ENCODE data around the gene MCTP2. TPM values are rescaled to one million over a fixed set of nuclear protein-coding genes. Genes with fewer than 3 reads are reported as not detected.

MCTP2 gene
- total RNA-seq, 1 experiment from 2014 or later = 1.3 TPM

- Mint-ChIP-seq H3K36me3 (ENCODE audit: insufficient read depth in 1 of 3, low read depth in 3 of 3) (peaks cover 0 to 5% (median 5%) of the 10 kb centered on the region in 3 experiments; a peak in 6 of 7 replicates), H3K4me3 (no peak overlapping the region), H3K4me1 (no peaks in the 10 kb centered on the region), H3K27ac (no peak overlapping the region), H3K9me3 (peaks cover 8 to 20% of the 10 kb centered on the region in 2 experiments), H3K27me3 (ENCODE audit: low read depth) (no peaks in the 10 kb centered on the region)
- no peak overlapping the region for H3K23ac ChIP-seq (ENCODE audit: insufficient read length, low read depth, low read length)
- no peak overlapping the region for H4K5ac ChIP-seq (ENCODE audit: insufficient read length, low read depth, low read length)
- H2BK12ac ChIP-seq (ENCODE audit: insufficient read length, low read depth, low read length) = no peak overlapping the region
- no peak overlapping the region for H4K91ac ChIP-seq (ENCODE audit: insufficient read length, low read depth, low read length)
- no peak overlapping the region for H3K27ac ChIP-seq (ENCODE audit: insufficient read length, low read depth, low read length)
- no peak overlapping the region for H2BK120ac ChIP-seq (ENCODE audit: low read depth, low read length, poor library complexity, severe bottlenecking)
- no peak for DNase-seq
- no peak overlapping the region for H2AFZ ChIP-seq (ENCODE audit: low read length)
- no CpG with 5 or more reads among the region's 2 CpGs for WGBS (ENCODE audit: extremely low coverage, insufficient read length, low lambda C conversion rate)
- no peaks in the 10 kb centered on the region for H3K9me3 ChIP-seq (ENCODE audit: control insufficient read depth, low read depth, low read length)
- no peaks in the 10 kb centered on the region for H3K79me1 ChIP-seq (ENCODE audit: insufficient read depth, low read depth, low read length, poor library complexity, severe bottlenecking)
- no peak overlapping the region for H2BK5ac ChIP-seq (ENCODE audit: insufficient read length, low read length)
- H3K79me2 ChIP-seq (ENCODE audit: insufficient read depth, low read length) = no peaks in the 10 kb centered on the region
- no peak overlapping the region for H3K4me2 ChIP-seq (ENCODE audit: insufficient read depth, insufficient read length, low read length)
- no peak overlapping the region for H2BK15ac ChIP-seq (ENCODE audit: low read depth, low read length)
- no peaks in the 10 kb centered on the region for H4K20me1 ChIP-seq (ENCODE audit: control insufficient read depth, insufficient read depth, insufficient read length)
- no peak overlapping the region for H3K14ac ChIP-seq (ENCODE audit: insufficient read depth, low read length)
- no peak overlapping the region for H2AK5ac ChIP-seq (ENCODE audit: insufficient read length, low read length)
- H3K4ac ChIP-seq (ENCODE audit: low read depth, low read length) = no peak overlapping the region
- no peak overlapping the region for H2BK20ac ChIP-seq (ENCODE audit: low read depth, low read length, poor library complexity, severe bottlenecking)
- H3K27me3 ChIP-seq (ENCODE audit: insufficient read depth, low read length) = no peaks in the 10 kb centered on the region
- H3K4me1 ChIP-seq (ENCODE audit: insufficient read depth, low read length) = no peaks in the 10 kb centered on the region
- no peak overlapping the region for H3K56ac ChIP-seq (ENCODE audit: insufficient read length, low read depth, low read length)
- H3K9ac ChIP-seq (ENCODE audit: extremely low read depth, insufficient read length, low read length) = no peak overlapping the region
- no peak for TF ChIP-seq CTCF (conservative IDR thresholded peaks at IDR 0.05)
- no peak overlapping the region for H3T11ph ChIP-seq (ENCODE audit: low read length)
- H3K23me2 ChIP-seq (ENCODE audit: insufficient read length, low read depth, low read length, poor library complexity, severe bottlenecking) = no peaks in the 10 kb centered on the region
- H3K18ac ChIP-seq (ENCODE audit: insufficient read length, low read depth, low read length) = no peak overlapping the region
- no peak overlapping the region for H4K8ac ChIP-seq (replicated peaks; ENCODE audit: insufficient read length, low read depth, low read length)
Observed at GRCh38 chr15:94503293-94503692, 271.9 kb downstream of the MCTP2 start.

Measured in H9 (cell line).